Lower leg skin (tissue), 3 donors: ENCODE measurements around the gene KLHL40.

ENCODE experiments used
- POLR2A ChIP-seq, 2 donors: fragments of 450-650 bp; IDR thresholded peaks; one replicate each; pipeline ENCODE4 v1.6.1; 2016 to 2017; ENCODE audit warnings: antibody characterized with exemption in 2 of 2, mild to moderate bottlenecking in 1 of 2, moderate library complexity in 1 of 2
- TF ChIP-seq, protein P1 (sequence below), 3 donors: fragments of 450-650 bp; IDR thresholded peaks; one replicate each; pipeline ENCODE4 v1.5.1; 2016; ENCODE audit warnings: antibody characterized with exemption in 3 of 3, mild to moderate bottlenecking in 3 of 3, moderate library complexity in 2 of 3

GRCh38 chr3:42739401-42740158, 54.2 kb downstream of the KLHL40 start:
- TF ChIP-seq, protein P1, sequence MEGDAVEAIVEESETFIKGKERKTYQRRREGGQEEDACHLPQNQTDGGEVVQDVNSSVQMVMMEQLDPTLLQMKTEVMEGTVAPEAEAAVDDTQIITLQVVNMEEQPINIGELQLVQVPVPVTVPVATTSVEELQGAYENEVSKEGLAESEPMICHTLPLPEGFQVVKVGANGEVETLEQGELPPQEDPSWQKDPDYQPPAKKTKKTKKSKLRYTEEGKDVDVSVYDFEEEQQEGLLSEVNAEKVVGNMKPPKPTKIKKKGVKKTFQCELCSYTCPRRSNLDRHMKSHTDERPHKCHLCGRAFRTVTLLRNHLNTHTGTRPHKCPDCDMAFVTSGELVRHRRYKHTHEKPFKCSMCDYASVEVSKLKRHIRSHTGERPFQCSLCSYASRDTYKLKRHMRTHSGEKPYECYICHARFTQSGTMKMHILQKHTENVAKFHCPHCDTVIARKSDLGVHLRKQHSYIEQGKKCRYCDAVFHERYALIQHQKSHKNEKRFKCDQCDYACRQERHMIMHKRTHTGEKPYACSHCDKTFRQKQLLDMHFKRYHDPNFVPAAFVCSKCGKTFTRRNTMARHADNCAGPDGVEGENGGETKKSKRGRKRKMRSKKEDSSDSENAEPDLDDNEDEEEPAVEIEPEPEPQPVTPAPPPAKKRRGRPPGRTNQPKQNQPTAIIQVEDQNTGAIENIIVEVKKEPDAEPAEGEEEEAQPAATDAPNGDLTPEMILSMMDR (IDR thresholded peaks at IDR 0.05): no peak
- no peak for TF ChIP-seq POLR2A (IDR thresholded peaks at IDR 0.05)
